ENCODE data around the gene MVP. TPM values are rescaled to one million over a fixed set of nuclear protein-coding genes. Genes with fewer than 3 reads are reported as not detected.
"Not testable (repeated sequence)": the region's sequence is repeated elsewhere in the genome, so short reads cannot be mapped to it uniquely, and the experiment has no call there.

The MVP gene
- total RNA-seq, 1 donor from 2014 or later: 6.5 TPM

- no peak overlapping the region for H3K4me3 Mint-ChIP-seq (ENCODE audit: low read depth)
- peaks cover 5% of the 10 kb centered on the region for H3K36me3 Mint-ChIP-seq (ENCODE audit: insufficient read depth)
- H3K9me3 Mint-ChIP-seq (ENCODE audit: low read depth): no peaks in the 10 kb centered on the region
- TF ChIP-seq CTCF (IDR thresholded peaks at IDR 0.05; ENCODE audit: unreplicated experiment): no peak
- DNase-seq (ENCODE audit: low spot score, unreplicated experiment): no peak
- H3K27me3 Mint-ChIP-seq: peaks cover 3% of the 10 kb centered on the region
- H3K4me1 Mint-ChIP-seq (ENCODE audit: low read depth): peaks cover 9% of the 10 kb centered on the region
- no peak overlapping the region for H3K27ac Mint-ChIP-seq
These were observed 43.9 kb downstream of the MVP start for GRCh38 chr16:29864205-29864604.

GRCh38 chr16:29868396-29869009 is 48.2 kb downstream of the MVP start:
- no peak for TF ChIP-seq CTCF (IDR thresholded peaks at IDR 0.05; ENCODE audit: unreplicated experiment)
- no peaks in the 10 kb centered on the region for H3K4me1 Mint-ChIP-seq (ENCODE audit: low read depth)
- H3K27me3 Mint-ChIP-seq: peaks cover 3% of the 10 kb centered on the region
- no peaks in the 10 kb centered on the region for H3K36me3 Mint-ChIP-seq (ENCODE audit: insufficient read depth)
- H3K27ac Mint-ChIP-seq: no peak overlapping the region
- no peaks in the 10 kb centered on the region for H3K9me3 Mint-ChIP-seq (ENCODE audit: low read depth)
- H3K4me3 Mint-ChIP-seq (ENCODE audit: low read depth): no peak overlapping the region
- no peak for DNase-seq (ENCODE audit: low spot score, unreplicated experiment)

- not testable (repeated sequence) for H3K4me3 Mint-ChIP-seq (ENCODE audit: low read depth); H3K9me3 Mint-ChIP-seq (ENCODE audit: low read depth); DNase-seq (ENCODE audit: low spot score, unreplicated experiment); H3K36me3 Mint-ChIP-seq (ENCODE audit: insufficient read depth); H3K27ac Mint-ChIP-seq; H3K27me3 Mint-ChIP-seq; H3K4me1 Mint-ChIP-seq (ENCODE audit: low read depth)
These were observed 48.8 kb downstream of the MVP start for GRCh38 chr16:29869067-29869466.

- no peaks in the 10 kb centered on the region for H3K4me1 Mint-ChIP-seq (ENCODE audit: low read depth)
- no peak for DNase-seq (ENCODE audit: low spot score, unreplicated experiment)
- TF ChIP-seq CTCF (IDR thresholded peaks at IDR 0.05; ENCODE audit: unreplicated experiment): no peak
- H3K27me3 Mint-ChIP-seq: peaks cover 18% of the 10 kb centered on the region
- no peaks in the 10 kb centered on the region for H3K36me3 Mint-ChIP-seq (ENCODE audit: insufficient read depth)
- H3K4me3 Mint-ChIP-seq (ENCODE audit: low read depth): no peak overlapping the region
- H3K9me3 Mint-ChIP-seq (ENCODE audit: low read depth): no peaks in the 10 kb centered on the region
- H3K27ac Mint-ChIP-seq: no peak overlapping the region
These were observed 51.7 kb downstream of the MVP start for GRCh38 chr16:29871822-29872546.

GRCh38 chr16:29873319-29873718 is 53.1 kb downstream of the MVP start:
- Mint-ChIP-seq H3K36me3 (ENCODE audit: insufficient read depth) (no peaks in the 10 kb centered on the region), H3K27ac (no peak overlapping the region), H3K4me3 (ENCODE audit: low read depth) (no peak overlapping the region), H3K9me3 (ENCODE audit: low read depth) (no peaks in the 10 kb centered on the region), H3K4me1 (ENCODE audit: low read depth) (no peaks in the 10 kb centered on the region), H3K27me3 (peaks cover 28% of the 10 kb centered on the region)
- no peak for DNase-seq (ENCODE audit: low spot score, unreplicated experiment)
- TF ChIP-seq CTCF (IDR thresholded peaks at IDR 0.05; ENCODE audit: unreplicated experiment): no peak

GRCh38 chr16:29875206-29875605 is 54.9 kb downstream of the MVP start:
- no peak for TF ChIP-seq CTCF (IDR thresholded peaks at IDR 0.05; ENCODE audit: unreplicated experiment)
- no peaks in the 10 kb centered on the region for H3K36me3 Mint-ChIP-seq (ENCODE audit: insufficient read depth)
- H3K9me3 Mint-ChIP-seq (ENCODE audit: low read depth): no peaks in the 10 kb centered on the region
- DNase-seq (ENCODE audit: low spot score, unreplicated experiment): no peak
- no peak overlapping the region for H3K27ac Mint-ChIP-seq
- H3K4me3 Mint-ChIP-seq (ENCODE audit: low read depth): no peak overlapping the region
- no peaks in the 10 kb centered on the region for H3K4me1 Mint-ChIP-seq (ENCODE audit: low read depth)
- H3K27me3 Mint-ChIP-seq: peaks cover 28% of the 10 kb centered on the region
